Neural cell (in vitro differentiated cells): ENCODE results near the gene SLC41A3. TPM values are rescaled to one million over a fixed set of nuclear protein-coding genes. Genes with fewer than 3 reads are reported as not detected.
A peak's percentile ranks its signal among the peaks of the same experiment; 100 is the strongest.

Experiments
- H2AFZ ChIP-seq: fragments of 200-600, 300-800 bp; sonication (generic), shearing (Covaris generic); 2 replicates; pipeline ENCODE4 v1.6.0; 2014; ENCODE audit warnings: low read depth, mild to moderate bottlenecking, antibody characterized with exemption, low read length, moderate library complexity
- H3F3A ChIP-seq: fragments of 200-600 bp; shearing (Covaris generic); 2 replicates; pipeline ENCODE4 v1.6.1; 2016; ENCODE audit warnings: mild to moderate bottlenecking, moderate library complexity, mixed read lengths, antibody characterized with exemption, low read length; ENCODE audit not compliant: insufficient read depth, poor library complexity, severe bottlenecking
- H3K27ac ChIP-seq: fragments of 200-600, 300-800 bp; sonication (generic), shearing (Covaris generic); 2 replicates; pipeline ENCODE4 v1.5.1; 2014; ENCODE audit warnings: mild to moderate bottlenecking, low read length, moderate library complexity
- H3K27me3 ChIP-seq: fragments of 300-800, 200-600 bp; sonication (generic), shearing (Covaris generic); 2 replicates; pipeline ENCODE4 v1.6.0; 2014; ENCODE audit warnings: mild to moderate bottlenecking, low read depth, low read length, moderate library complexity; ENCODE audit not compliant: insufficient read depth
- H3K36me3 ChIP-seq: fragments of 300-800, 200-600 bp; sonication (generic), shearing (Covaris generic); 2 replicates; pipeline ENCODE4 v1.5.1; 2014; ENCODE audit warnings: mild to moderate bottlenecking, antibody characterized with exemption, low read length, moderate library complexity; ENCODE audit not compliant: insufficient read depth
- H3K4me2 ChIP-seq: fragments of 300-800, 200-600 bp; sonication (generic), shearing (Covaris generic); 2 replicates; pipeline ENCODE4 v1.6.0; 2014; ENCODE audit warnings: mild to moderate bottlenecking, low read length
- H3K4me3 ChIP-seq: fragments of 300-800, 200-600 bp; sonication (generic), shearing (Covaris generic); 2 replicates; pipeline ENCODE4 v1.5.1; 2014; ENCODE audit warnings: mild to moderate bottlenecking, low read length, moderate library complexity
- H3K79me2 ChIP-seq: fragments of 200-600 bp; shearing (Covaris generic); replicated peaks from 2 replicates; pipeline ENCODE4 v1.6.0; 2014; ENCODE audit warnings: mild to moderate bottlenecking, low read length, moderate library complexity; ENCODE audit not compliant: insufficient read depth
- H3K9ac ChIP-seq: fragments of 300-800, 200-600 bp; sonication (generic), shearing (Covaris generic); 2 replicates; pipeline ENCODE4 v1.6.1; 2016; ENCODE audit warnings: mild to moderate bottlenecking, low read length, mixed read lengths
- H3K9me2 ChIP-seq: fragments of 200-600 bp; shearing (Covaris generic); 2 replicates; pipeline ENCODE4 v1.6.1; 2016; ENCODE audit warnings: mild to moderate bottlenecking, low read length, mixed read lengths; ENCODE audit not compliant: insufficient read depth
- H3K9me3 ChIP-seq: fragments of 200-600, 300-800 bp; sonication (generic), shearing (Covaris generic); 2 replicates; pipeline ENCODE4 v1.6.1; 2016; ENCODE audit warnings: mild to moderate bottlenecking, mixed run types, low read length, moderate library complexity, mixed read lengths
- H4K20me1 ChIP-seq: fragments of 200-600 bp; shearing (Covaris generic); 2 replicates; pipeline ENCODE4 v1.6.1; 2016; ENCODE audit warnings: mild to moderate bottlenecking, mixed run types; ENCODE audit not compliant: insufficient read depth
- CTCF ChIP-seq: fragments of 450-650 bp; IDR thresholded peaks from 2 replicates; pipeline ENCODE4 v1.5.1; 2014; ENCODE audit warnings: antibody characterized with exemption, mild to moderate bottlenecking, moderate library complexity; ENCODE audit not compliant: poor library complexity, severe bottlenecking
- EP300 ChIP-seq: fragments of 450-650 bp; conservative IDR thresholded peaks from 2 replicates; pipeline ENCODE4 v1.6.1; 2014; ENCODE audit warnings: antibody characterized with exemption, mild to moderate bottlenecking, moderate library complexity; ENCODE audit not compliant: poor library complexity, severe bottlenecking
- EZH2 ChIP-seq: fragments of 200-600, 300-800 bp; shearing (Covaris generic), sonication (generic); IDR thresholded peaks from 2 replicates; pipeline ENCODE4 v1.6.1; 2014; ENCODE audit warnings: antibody characterized with exemption, low read length, borderline replicate concordance, mild to moderate bottlenecking; ENCODE audit not compliant: insufficient read depth, poor library complexity, severe bottlenecking
- MXI1 ChIP-seq: fragments of 450-650 bp; conservative IDR thresholded peaks from 2 replicates; pipeline ENCODE4 v1.6.1; 2014; ENCODE audit warnings: antibody characterized with exemption, mild to moderate bottlenecking; ENCODE audit not compliant: poor library complexity, severe bottlenecking
- POLR2AphosphoS5 ChIP-seq: IDR thresholded peaks from 2 replicates; pipeline ENCODE4 v1.6.1; 2012
- RAD21 ChIP-seq: fragments of 450-650 bp; conservative IDR thresholded peaks from 2 replicates; pipeline ENCODE4 v1.6.1; 2014; ENCODE audit warnings: antibody characterized with exemption, mild to moderate bottlenecking, moderate library complexity
- REST ChIP-seq: IDR thresholded peaks from 2 replicates; pipeline ENCODE4 v1.6.1; 2012; ENCODE audit warnings: borderline replicate concordance
- SMC3 ChIP-seq: fragments of 450-650 bp; conservative IDR thresholded peaks from 2 replicates; pipeline ENCODE4 v1.6.1; 2014; ENCODE audit warnings: antibody characterized with exemption, mild to moderate bottlenecking, moderate library complexity; ENCODE audit not compliant: poor library complexity
- TAF1 ChIP-seq: IDR thresholded peaks from 2 replicates; pipeline ENCODE4 v1.6.1; 2012; ENCODE audit warnings: low read depth
- polyA plus RNA-seq: library from polyadenylated mRNA; depleted of rRNA; stranded (reverse); fragments of >200 nt; gene quantifications from 2 replicates; pipeline ENCODE4 v1.2.3, GENCODE V29; 2014

Gene SLC41A3
- polyA plus RNA-seq, 1 donor from 2014 or later = 80.0 TPM

- H3K27ac ChIP-seq = no peak overlapping the region
- no peaks in the 10 kb centered on the region for H3K9me2 ChIP-seq
- TF ChIP-seq MXI1 = no peak
- TF ChIP-seq TAF1 = no peak
- no peak for TF ChIP-seq POLR2AphosphoS5
- TF ChIP-seq SMC3 = no peak
- TF ChIP-seq EZH2 = no peak
- TF ChIP-seq CTCF = no peak
- no peak for TF ChIP-seq REST
- TF ChIP-seq RAD21 = no peak
- no peak for TF ChIP-seq EP300
- no peaks in the 10 kb centered on the region for H3K27me3 ChIP-seq
- H3F3A ChIP-seq = no peaks in the 10 kb centered on the region
- no peak overlapping the region for H3K4me2 ChIP-seq
- no peak overlapping the region for H3K9ac ChIP-seq
- no peaks in the 10 kb centered on the region for H3K9me3 ChIP-seq
- no peaks in the 10 kb centered on the region for H4K20me1 ChIP-seq
- no peaks in the 10 kb centered on the region for H3K36me3 ChIP-seq
- no peak overlapping the region for H3K4me3 ChIP-seq
- no peak overlapping the region for H2AFZ ChIP-seq
- H3K79me2 ChIP-seq = peaks cover 4% of the 10 kb centered on the region
Observed at GRCh38 chr3:126085276-126085675, 1.4 kb upstream of the SLC41A3 start.

- H2AFZ ChIP-seq = peak overlapping the region; percentile 47
- H3K9me3 ChIP-seq = no peaks in the 10 kb centered on the region
- H3K27ac ChIP-seq = peak overlapping the region; percentile 67
- H3K27me3 ChIP-seq = no peaks in the 10 kb centered on the region
- H3F3A ChIP-seq = no peaks in the 10 kb centered on the region
- no peak for TF ChIP-seq EZH2
- TF ChIP-seq MXI1 = no peak
- no peak for TF ChIP-seq TAF1
- TF ChIP-seq SMC3 = no peak
- TF ChIP-seq RAD21 = no peak
- TF ChIP-seq REST = no peak
- no peak for TF ChIP-seq POLR2AphosphoS5
- no peak for TF ChIP-seq CTCF
- TF ChIP-seq EP300 = no peak
- peak overlapping the region; percentile 37 for H3K4me2 ChIP-seq
- peak overlapping the region; percentile 78 for H3K4me3 ChIP-seq
- no peaks in the 10 kb centered on the region for H4K20me1 ChIP-seq
- H3K9ac ChIP-seq = peak overlapping the region; percentile 83
- no peaks in the 10 kb centered on the region for H3K9me2 ChIP-seq
- H3K36me3 ChIP-seq = no peaks in the 10 kb centered on the region
- peaks cover 4% of the 10 kb centered on the region for H3K79me2 ChIP-seq
Observed at GRCh38 chr3:126084768-126085180, 850 bp upstream of the SLC41A3 start.
